ENCODE data around the gene CELSR1. TPM values are rescaled to one million over a fixed set of nuclear protein-coding genes. Genes with fewer than 3 reads are reported as not detected.

The CELSR1 gene
- total and polyA plus RNA-seq, 2 of the 13 experiments (the other 11 are each of a cell fraction or from before 2014, with no cell fraction given), result 0.78 to 1.8 TPM

DNA sequence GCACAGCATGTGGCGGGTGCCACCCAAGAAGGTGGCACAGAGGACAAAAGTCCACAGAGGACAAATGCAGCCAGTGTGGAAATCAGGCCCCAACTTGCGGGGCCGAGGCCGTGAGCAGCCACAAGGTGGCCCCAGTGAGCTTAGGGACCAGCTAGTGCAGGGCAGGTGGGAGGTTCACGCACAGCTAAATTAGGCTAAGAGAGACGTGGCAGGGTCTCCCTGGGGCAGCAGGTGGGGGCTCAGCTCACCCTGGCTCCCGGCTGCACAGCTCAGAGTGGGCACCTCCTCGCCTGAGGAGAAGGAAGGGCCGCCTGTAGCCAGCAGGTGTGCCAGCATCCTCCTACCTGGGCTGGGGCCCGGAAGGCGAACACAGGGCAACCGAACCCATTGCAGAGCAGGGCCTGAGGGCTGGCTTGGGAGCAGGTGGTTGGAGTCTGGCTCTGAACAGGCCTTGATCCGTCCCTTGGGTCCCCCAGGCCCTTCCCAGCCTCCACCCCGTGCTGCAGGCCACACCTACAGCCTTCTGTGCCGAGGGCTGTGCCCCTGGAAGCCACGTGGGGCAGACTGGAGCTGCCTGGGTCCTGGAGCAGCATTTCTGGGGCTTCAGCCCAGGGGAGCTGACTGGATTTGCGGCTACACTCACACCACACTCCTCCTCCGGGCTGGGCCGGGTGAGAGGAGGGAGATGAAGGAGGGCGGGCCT, 26.1 kb upstream of the CELSR1 start (continued):
- TF ChIP-seq SOX5 (CRISPR knock-in tag; IDR thresholded peaks at IDR 0.05; ENCODE audit: borderline replicate concordance) (no peak), ZSCAN31 (CRISPR knock-in tag; IDR thresholded peaks at IDR 0.05; ENCODE audit: low read depth) (peak; percentile 59; the same call in 1 of the 2 replicates), ZNF17 (CRISPR knock-in tag; IDR thresholded peaks at IDR 0.05) (no peak), NFE2L2 (IDR thresholded peaks at IDR 0.05; ENCODE audit: low read length) (no peak), SALL1 (CRISPR knock-in tag; IDR thresholded peaks at IDR 0.05) (peak; percentile 43), DMAP1 (CRISPR knock-in tag; IDR thresholded peaks at IDR 0.05) (0 out of 2 replicates have a peak, but pooled peaks have one; percentile 14), SPEN (CRISPR knock-in tag; IDR thresholded peaks at IDR 0.05; ENCODE audit: low read depth) (peak; percentile 62), MXD4 (CRISPR knock-in tag; IDR thresholded peaks at IDR 0.05) (no peak; the same call in 1 of the 2 replicates), NFIC (IDR thresholded peaks at IDR 0.05; ENCODE audit: low read length) (no peak), ZNF326 (CRISPR knock-in tag; IDR thresholded peaks at IDR 0.05; ENCODE audit: borderline replicate concordance) (no peak), ZNF501 (CRISPR knock-in tag; IDR thresholded peaks at IDR 0.05) (peak; percentile 85), RFXANK (CRISPR knock-in tag; IDR thresholded peaks at IDR 0.05) (no peak), NR2F2 (IDR thresholded peaks at IDR 0.05; ENCODE audit: borderline replicate concordance, low read depth) (0 out of 2 replicates have a peak, but pooled peaks have one; percentile 39)
- TF ChIP-seq, protein P1, sequence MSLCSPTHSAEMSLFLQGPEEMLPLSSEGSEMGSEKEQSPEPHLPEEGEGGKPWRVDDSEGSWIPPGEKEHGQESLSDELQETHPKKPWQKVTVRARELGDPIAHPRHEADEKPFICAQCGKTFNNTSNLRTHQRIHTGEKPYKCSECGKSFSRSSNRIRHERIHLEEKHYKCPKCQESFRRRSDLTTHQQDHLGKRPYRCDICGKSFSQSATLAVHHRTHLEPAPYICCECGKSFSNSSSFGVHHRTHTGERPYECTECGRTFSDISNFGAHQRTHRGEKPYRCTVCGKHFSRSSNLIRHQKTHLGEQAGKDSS (CRISPR knock-in tag; IDR thresholded peaks at IDR 0.05; ENCODE audit: borderline replicate concordance, low read depth), result 0 out of 2 replicates have a peak, but pooled peaks have one; percentile 62
- TF ChIP-seq, protein P2, sequence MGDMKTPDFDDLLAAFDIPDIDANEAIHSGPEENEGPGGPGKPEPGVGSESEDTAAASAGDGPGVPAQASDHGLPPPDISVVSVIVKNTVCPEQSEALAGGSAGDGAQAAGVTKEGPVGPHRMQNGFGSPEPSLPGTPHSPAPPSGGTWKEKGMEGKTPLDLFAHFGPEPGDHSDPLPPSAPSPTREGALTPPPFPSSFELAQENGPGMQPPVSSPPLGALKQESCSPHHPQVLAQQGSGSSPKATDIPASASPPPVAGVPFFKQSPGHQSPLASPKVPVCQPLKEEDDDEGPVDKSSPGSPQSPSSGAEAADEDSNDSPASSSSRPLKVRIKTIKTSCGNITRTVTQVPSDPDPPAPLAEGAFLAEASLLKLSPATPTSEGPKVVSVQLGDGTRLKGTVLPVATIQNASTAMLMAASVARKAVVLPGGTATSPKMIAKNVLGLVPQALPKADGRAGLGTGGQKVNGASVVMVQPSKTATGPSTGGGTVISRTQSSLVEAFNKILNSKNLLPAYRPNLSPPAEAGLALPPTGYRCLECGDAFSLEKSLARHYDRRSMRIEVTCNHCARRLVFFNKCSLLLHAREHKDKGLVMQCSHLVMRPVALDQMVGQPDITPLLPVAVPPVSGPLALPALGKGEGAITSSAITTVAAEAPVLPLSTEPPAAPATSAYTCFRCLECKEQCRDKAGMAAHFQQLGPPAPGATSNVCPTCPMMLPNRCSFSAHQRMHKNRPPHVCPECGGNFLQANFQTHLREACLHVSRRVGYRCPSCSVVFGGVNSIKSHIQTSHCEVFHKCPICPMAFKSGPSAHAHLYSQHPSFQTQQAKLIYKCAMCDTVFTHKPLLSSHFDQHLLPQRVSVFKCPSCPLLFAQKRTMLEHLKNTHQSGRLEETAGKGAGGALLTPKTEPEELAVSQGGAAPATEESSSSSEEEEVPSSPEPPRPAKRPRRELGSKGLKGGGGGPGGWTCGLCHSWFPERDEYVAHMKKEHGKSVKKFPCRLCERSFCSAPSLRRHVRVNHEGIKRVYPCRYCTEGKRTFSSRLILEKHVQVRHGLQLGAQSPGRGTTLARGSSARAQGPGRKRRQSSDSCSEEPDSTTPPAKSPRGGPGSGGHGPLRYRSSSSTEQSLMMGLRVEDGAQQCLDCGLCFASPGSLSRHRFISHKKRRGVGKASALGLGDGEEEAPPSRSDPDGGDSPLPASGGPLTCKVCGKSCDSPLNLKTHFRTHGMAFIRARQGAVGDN (CRISPR knock-in tag; IDR thresholded peaks at IDR 0.05), result peak; percentile 89
- TF ChIP-seq, protein P3, sequence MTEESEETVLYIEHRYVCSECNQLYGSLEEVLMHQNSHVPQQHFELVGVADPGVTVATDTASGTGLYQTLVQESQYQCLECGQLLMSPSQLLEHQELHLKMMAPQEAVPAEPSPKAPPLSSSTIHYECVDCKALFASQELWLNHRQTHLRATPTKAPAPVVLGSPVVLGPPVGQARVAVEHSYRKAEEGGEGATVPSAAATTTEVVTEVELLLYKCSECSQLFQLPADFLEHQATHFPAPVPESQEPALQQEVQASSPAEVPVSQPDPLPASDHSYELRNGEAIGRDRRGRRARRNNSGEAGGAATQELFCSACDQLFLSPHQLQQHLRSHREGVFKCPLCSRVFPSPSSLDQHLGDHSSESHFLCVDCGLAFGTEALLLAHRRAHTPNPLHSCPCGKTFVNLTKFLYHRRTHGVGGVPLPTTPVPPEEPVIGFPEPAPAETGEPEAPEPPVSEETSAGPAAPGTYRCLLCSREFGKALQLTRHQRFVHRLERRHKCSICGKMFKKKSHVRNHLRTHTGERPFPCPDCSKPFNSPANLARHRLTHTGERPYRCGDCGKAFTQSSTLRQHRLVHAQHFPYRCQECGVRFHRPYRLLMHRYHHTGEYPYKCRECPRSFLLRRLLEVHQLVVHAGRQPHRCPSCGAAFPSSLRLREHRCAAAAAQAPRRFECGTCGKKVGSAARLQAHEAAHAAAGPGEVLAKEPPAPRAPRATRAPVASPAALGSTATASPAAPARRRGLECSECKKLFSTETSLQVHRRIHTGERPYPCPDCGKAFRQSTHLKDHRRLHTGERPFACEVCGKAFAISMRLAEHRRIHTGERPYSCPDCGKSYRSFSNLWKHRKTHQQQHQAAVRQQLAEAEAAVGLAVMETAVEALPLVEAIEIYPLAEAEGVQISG (CRISPR knock-in tag; IDR thresholded peaks at IDR 0.05), result peak; percentile 51; the same call in 1 of the 2 replicates
- TF ChIP-seq, protein P4, sequence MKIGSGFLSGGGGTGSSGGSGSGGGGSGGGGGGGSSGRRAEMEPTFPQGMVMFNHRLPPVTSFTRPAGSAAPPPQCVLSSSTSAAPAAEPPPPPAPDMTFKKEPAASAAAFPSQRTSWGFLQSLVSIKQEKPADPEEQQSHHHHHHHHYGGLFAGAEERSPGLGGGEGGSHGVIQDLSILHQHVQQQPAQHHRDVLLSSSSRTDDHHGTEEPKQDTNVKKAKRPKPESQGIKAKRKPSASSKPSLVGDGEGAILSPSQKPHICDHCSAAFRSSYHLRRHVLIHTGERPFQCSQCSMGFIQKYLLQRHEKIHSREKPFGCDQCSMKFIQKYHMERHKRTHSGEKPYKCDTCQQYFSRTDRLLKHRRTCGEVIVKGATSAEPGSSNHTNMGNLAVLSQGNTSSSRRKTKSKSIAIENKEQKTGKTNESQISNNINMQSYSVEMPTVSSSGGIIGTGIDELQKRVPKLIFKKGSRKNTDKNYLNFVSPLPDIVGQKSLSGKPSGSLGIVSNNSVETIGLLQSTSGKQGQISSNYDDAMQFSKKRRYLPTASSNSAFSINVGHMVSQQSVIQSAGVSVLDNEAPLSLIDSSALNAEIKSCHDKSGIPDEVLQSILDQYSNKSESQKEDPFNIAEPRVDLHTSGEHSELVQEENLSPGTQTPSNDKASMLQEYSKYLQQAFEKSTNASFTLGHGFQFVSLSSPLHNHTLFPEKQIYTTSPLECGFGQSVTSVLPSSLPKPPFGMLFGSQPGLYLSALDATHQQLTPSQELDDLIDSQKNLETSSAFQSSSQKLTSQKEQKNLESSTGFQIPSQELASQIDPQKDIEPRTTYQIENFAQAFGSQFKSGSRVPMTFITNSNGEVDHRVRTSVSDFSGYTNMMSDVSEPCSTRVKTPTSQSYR (CRISPR knock-in tag; IDR thresholded peaks at IDR 0.05; ENCODE audit: borderline replicate concordance), result 0 out of 2 replicates have a peak, but pooled peaks have one; percentile 2
